HG02610 (cell line): ENCODE measurements around the gene HOXA4.

Experiments used
- ATAC-seq: cut with Tn5 transposase; IDR thresholded peaks from one replicate; pipeline ENCODE4 v1.9.1; 2021; ENCODE audit warnings: mild to moderate bottlenecking, moderate library complexity; ENCODE audit not compliant: unreplicated experiment

The HOXA4 gene

GRCh38 chr7:27130540-27131389 is at the start of gene HOXA4:
Gene HOXA4, minus strand, starts transcription at chr7:27130757. Its CDS starts 24 bp downstream, at chr7:27130733.
- ATAC-seq: no peak

- ATAC-seq: no peak
Observed at GRCh38 chr7:27179503-27180430, 49.2 kb upstream of the HOXA4 start.

- ATAC-seq: no peak
Observed at GRCh38 chr7:27179030-27179429, 48.5 kb upstream of the HOXA4 start.

- ATAC-seq: no peak
Observed at GRCh38 chr7:27178366-27178765, 47.8 kb upstream of the HOXA4 start.

GRCh38 chr7:27177795-27178320 is 47.3 kb upstream of the HOXA4 start:
- no peak for ATAC-seq

- ATAC-seq: no peak
Observed at GRCh38 chr7:27176962-27177794, 46.6 kb upstream of the HOXA4 start.

- ATAC-seq: no peak
Observed at GRCh38 chr7:27176524-27176845, 45.9 kb upstream of the HOXA4 start.

- ATAC-seq: no peak
Observed at GRCh38 chr7:27175626-27176523, 45.3 kb upstream of the HOXA4 start.

- ATAC-seq: no peak
Observed at GRCh38 chr7:27174874-27175625, 44.5 kb upstream of the HOXA4 start.

- no peak for ATAC-seq
Observed at GRCh38 chr7:27173956-27174873, 43.7 kb upstream of the HOXA4 start, which contains the start of gene HOXA10. Gene HOXA10, minus strand, starts transcription at chr7:27174320. Its CDS starts 14 bp downstream, at chr7:27174306.

- no peak for ATAC-seq
Observed at GRCh38 chr7:27173511-27173955, 43.0 kb upstream of the HOXA4 start.

GRCh38 chr7:27172823-27173510 is 42.4 kb upstream of the HOXA4 start:
- ATAC-seq: no peak

GRCh38 chr7:27172315-27172774 is 41.8 kb upstream of the HOXA4 start:
- no peak for ATAC-seq

GRCh38 chr7:27171637-27172314 is 41.2 kb upstream of the HOXA4 start:
- no peak for ATAC-seq

GRCh38 chr7:27171325-27171636 is 40.7 kb upstream of the HOXA4 start:
- ATAC-seq: no peak

GRCh38 chr7:27170426-27171324 is 40.1 kb upstream of the HOXA4 start:
- ATAC-seq: no peak
